HFFc6 (cell line): Measurements from ENCODE around the gene COL6A2. TPM values are rescaled to one million over a fixed set of nuclear protein-coding genes. Genes with fewer than 3 reads are reported as not detected.

Source experiments
- DNase-seq: peaks from one replicate; pipeline ENCODE4 v3.0.0-alpha.2; 2018
- H3K27ac Mint-ChIP-seq: 2 replicates; pipeline ENCODE4 v1.8.0; 2020; ENCODE audit warnings: mild to moderate bottlenecking, mixed read lengths
- H3K27me3 Mint-ChIP-seq: 2 replicates; pipeline ENCODE4 v1.8.0; 2021; ENCODE audit warnings: mild to moderate bottlenecking, moderate library complexity, mixed read lengths; ENCODE audit not compliant: insufficient read depth
- H3K36me3 Mint-ChIP-seq: 2 replicates; pipeline ENCODE4 v1.8.0; 2021; ENCODE audit warnings: low read depth, mixed read lengths
- H3K4me1 Mint-ChIP-seq: 2 replicates; pipeline ENCODE4 v1.8.0; 2020; ENCODE audit warnings: low read depth, mixed read lengths
- H3K4me3 Mint-ChIP-seq: 2 replicates; pipeline ENCODE4 v1.8.0; 2020; ENCODE audit warnings: mild to moderate bottlenecking, moderate library complexity, mixed read lengths
- H3K9me3 Mint-ChIP-seq: 2 replicates; pipeline ENCODE4 v1.8.0; 2020; ENCODE audit warnings: mild to moderate bottlenecking, mixed read lengths
- CTCF ChIP-seq: fragments of 200-600 bp; sonication (generic); IDR thresholded peaks from 2 replicates; pipeline ENCODE4 v1.5.0; 2021; ENCODE audit warnings: antibody characterized with exemption, mild to moderate bottlenecking
- total RNA-seq, 6 experiments: library from RNA; stranded (reverse); fragmentation: NEBNext Ultra II Directional; extraction: Animal tissue kit (Norgen Biotek cat#: 25700); gene quantifications; 2 replicates in 1 of 6; 3 replicates in 5 of 6; pipeline ENCODE4 v1.2.3, GENCODE V29; 2021

COL6A2 gene
- total RNA-seq, 6 experiments from 2014 or later, result 426 to 514 (median 467) TPM

- DNase-seq, result no peak
- peaks cover 42% of the 10 kb centered on the region for H3K4me1 Mint-ChIP-seq
- peak overlapping the region; percentile 59 for H3K4me3 Mint-ChIP-seq
- H3K36me3 Mint-ChIP-seq, result peaks cover 15% of the 10 kb centered on the region
- H3K27me3 Mint-ChIP-seq, result peaks cover 5% of the 10 kb centered on the region; the same call in 1 of the 2 replicates
- TF ChIP-seq CTCF, result no peak
- H3K9me3 Mint-ChIP-seq, result peaks cover 9% of the 10 kb centered on the region; the same call in 1 of the 2 replicates
- peak overlapping the region; percentile 8; the same call in 1 of the 2 replicates for H3K27ac Mint-ChIP-seq
These were observed 1.1 kb upstream of the COL6A2 start for GRCh38 chr21:46096596-46097335.

GRCh38 chr21:46098303-46099141, 610 bp downstream of the COL6A2 start:
- TF ChIP-seq CTCF, result no peak
- H3K27ac Mint-ChIP-seq, result peak overlapping the region; percentile 70
- peaks cover 42% of the 10 kb centered on the region for H3K4me1 Mint-ChIP-seq
- H3K27me3 Mint-ChIP-seq, result peaks cover 1% of the 10 kb centered on the region; the same call in 1 of the 2 replicates
- DNase-seq, result no peak
- H3K36me3 Mint-ChIP-seq, result peaks cover 32% of the 10 kb centered on the region
- peaks cover 27% of the 10 kb centered on the region for H3K9me3 Mint-ChIP-seq
- peak overlapping the region; percentile 93 for H3K4me3 Mint-ChIP-seq

DNA sequence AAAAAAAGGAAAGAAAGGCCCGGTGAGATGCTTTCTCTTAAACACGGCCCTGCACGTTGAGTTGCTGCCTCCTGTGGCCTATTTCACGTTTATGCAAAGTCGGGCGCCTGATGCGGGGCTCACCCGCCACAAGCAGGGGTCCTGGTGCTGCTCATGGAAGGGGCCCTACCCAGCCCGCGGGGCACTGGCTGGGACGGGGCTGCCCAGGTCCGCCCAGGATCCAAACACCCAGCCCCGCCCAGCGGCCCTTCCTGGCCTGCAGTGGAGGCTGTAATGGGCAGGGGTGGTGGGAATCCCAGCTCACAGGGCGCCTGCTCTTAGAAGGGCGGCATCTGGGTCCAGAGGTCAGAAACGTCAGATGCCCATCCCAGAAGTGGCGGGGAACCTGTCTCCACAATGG, 1.6 kb downstream of the COL6A2 start:
- H3K27ac Mint-ChIP-seq, result peak overlapping the region; percentile 70; the same call in 1 of the 2 replicates
- peaks cover 1% of the 10 kb centered on the region; the same call in 1 of the 2 replicates for H3K27me3 Mint-ChIP-seq
- peaks cover 42% of the 10 kb centered on the region for H3K36me3 Mint-ChIP-seq
- peaks cover 36% of the 10 kb centered on the region for H3K9me3 Mint-ChIP-seq
- TF ChIP-seq CTCF, result no peak
- H3K4me1 Mint-ChIP-seq, result peaks cover 52% of the 10 kb centered on the region
- no peak for DNase-seq
- H3K4me3 Mint-ChIP-seq, result peak overlapping the region; percentile 93

- Mint-ChIP-seq H3K4me3 (peak overlapping the region; percentile 93), H3K27ac (peak overlapping the region; percentile 70), H3K36me3 (peaks cover 47% of the 10 kb centered on the region), H3K4me1 (peaks cover 55% of the 10 kb centered on the region), H3K27me3 (peaks cover 1% of the 10 kb centered on the region; the same call in 1 of the 2 replicates), H3K9me3 (peaks cover 40% of the 10 kb centered on the region)
- DNase-seq, result no peak
- TF ChIP-seq CTCF, result no peak
These were observed 2.1 kb downstream of the COL6A2 start for GRCh38 chr21:46100020-46100419.

GRCh38 chr21:46100426-46100825, 2.5 kb downstream of the COL6A2 start:
- Mint-ChIP-seq H3K9me3 (peaks cover 40% of the 10 kb centered on the region), H3K27me3 (peaks cover 1% of the 10 kb centered on the region; the same call in 1 of the 2 replicates), H3K36me3 (peaks cover 48% of the 10 kb centered on the region), H3K27ac (peak overlapping the region; percentile 70), H3K4me3 (peak overlapping the region; percentile 93), H3K4me1 (peaks cover 55% of the 10 kb centered on the region)
- no peak for TF ChIP-seq CTCF
- DNase-seq, result peak; percentile 55
